Measurements from ENCODE around the gene CMAS.

The CMAS gene

DNA sequence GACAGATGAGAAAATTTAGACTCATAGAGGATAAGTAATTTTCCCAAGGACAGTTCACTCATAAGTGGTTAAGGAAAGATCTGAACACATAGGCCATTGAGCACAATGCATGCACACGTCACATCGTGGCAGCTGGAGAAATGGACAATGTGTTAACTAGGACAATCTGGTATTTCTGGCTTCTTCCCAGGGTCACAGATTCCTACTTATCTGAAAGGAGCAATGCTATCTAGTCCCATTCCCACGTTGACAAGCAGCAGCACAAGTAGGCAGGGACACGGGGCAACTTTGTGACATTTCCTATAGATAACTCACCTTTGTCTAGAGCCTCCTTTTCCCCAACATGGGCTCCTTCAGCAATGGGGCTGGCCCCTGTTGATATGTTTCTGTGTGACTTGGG, 6.7 kb upstream of the CMAS start:
- Histone ChIP-seq H3K9me3 (ENCODE audit: insufficient read depth, low read depth, low read length) (no peaks in the 10 kb centered on the region), H4K8ac (ENCODE audit: low read depth, low read length) (no peak overlapping the region), H3K79me1 (ENCODE audit: low read length) (no peaks in the 10 kb centered on the region), H4K91ac (ENCODE audit: low read depth, low read length) (no peak overlapping the region), H3K27me3 (ENCODE audit: insufficient read depth, low read length) (no peaks in the 10 kb centered on the region), H3K14ac (ENCODE audit: low read length) (no peak overlapping the region), H3K4me3 (ENCODE audit: low read depth, low read length) (no peak overlapping the region), H3K36me3 (ENCODE audit: control insufficient read depth in 1 of 2, insufficient read depth in 2 of 2, low read length in 2 of 2) (no peaks in the 10 kb centered on the region), H3K18ac (ENCODE audit: low read length) (no peak overlapping the region), H3K4me2 (ENCODE audit: low read length) (no peak overlapping the region), H3K23ac (ENCODE audit: low read length) (no peak overlapping the region), H2BK5ac (ENCODE audit: low read depth, low read length, poor library complexity) (no peak overlapping the region), H2BK120ac (ENCODE audit: insufficient read depth, low read length, poor library complexity) (no peak overlapping the region), H4K12ac (ENCODE audit: low read depth, low read length) (no peak overlapping the region), H3K79me2 (ENCODE audit: control insufficient read depth, insufficient read depth, low read length, poor library complexity) (no peaks in the 10 kb centered on the region), H2AFZ (ENCODE audit: insufficient read depth, low read length, poor library complexity) (no peak overlapping the region), H3K27ac (ENCODE audit: low read depth, low read length) (no peak overlapping the region), H2BK12ac (ENCODE audit: low read length) (no peak overlapping the region), H3K4me1 (ENCODE audit: control insufficient read depth in 1 of 2, insufficient read depth in 2 of 2, low read length in 2 of 2) (no peaks in the 10 kb centered on the region), H3K9ac (ENCODE audit: low read length) (no peak overlapping the region), H2AK5ac (ENCODE audit: low read length) (no peak overlapping the region), H3K4ac (ENCODE audit: low read depth, low read length) (no peak overlapping the region)
- WGBS (ENCODE audit: extremely low coverage, insufficient coverage, insufficient read length): no CpG with 5 or more reads among the region's 4 CpGs
- peak; percentile 51 to 87 for DNase-seq

DNA sequence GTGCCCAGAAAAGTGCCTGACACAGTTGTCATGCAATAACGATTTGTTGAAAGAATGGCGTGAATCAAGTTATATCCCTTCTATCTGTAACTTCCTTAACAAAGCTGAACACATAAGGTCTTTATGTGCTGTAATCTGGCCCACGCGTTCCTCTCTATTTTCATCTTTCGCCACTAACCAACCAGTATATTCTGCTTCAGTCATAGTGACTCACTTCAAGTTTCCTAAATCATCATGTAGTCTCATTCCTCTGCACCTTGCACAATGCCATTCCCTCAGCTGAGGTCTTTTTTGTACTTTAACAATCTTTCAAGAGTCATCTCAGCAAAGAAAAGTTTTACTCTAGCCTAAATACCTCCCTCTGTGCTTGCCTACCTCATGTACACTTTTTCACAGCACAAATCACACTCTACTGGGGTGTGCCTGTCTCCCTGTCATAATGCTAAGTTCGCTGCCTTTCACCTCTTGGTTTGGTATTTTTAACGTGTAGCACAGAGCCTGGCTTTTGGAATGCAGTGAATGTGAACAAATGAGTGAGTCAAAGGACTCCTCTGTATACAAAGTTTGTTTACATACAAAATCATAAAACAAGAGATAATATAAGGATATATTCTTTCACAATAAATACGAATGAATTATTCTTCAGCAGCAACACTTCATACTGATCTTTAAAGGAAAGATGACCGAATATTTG, 2.9 kb upstream of the CMAS start:
- no peaks in the 10 kb centered on the region for H3K4me1 ChIP-seq (ENCODE audit: control insufficient read depth in 1 of 2, insufficient read depth in 2 of 2, low read length in 2 of 2)
- H3K4me2 ChIP-seq (ENCODE audit: low read length): no peak overlapping the region
- no peak overlapping the region for H4K91ac ChIP-seq (ENCODE audit: low read depth, low read length)
- no peak overlapping the region for H2BK5ac ChIP-seq (ENCODE audit: low read depth, low read length, poor library complexity)
- no peak overlapping the region for H3K9ac ChIP-seq (ENCODE audit: low read length)
- no peak overlapping the region for H2BK12ac ChIP-seq (ENCODE audit: low read length)
- H4K8ac ChIP-seq (ENCODE audit: low read depth, low read length): no peak overlapping the region
- no peak overlapping the region for H3K23ac ChIP-seq (ENCODE audit: low read length)
- no peak overlapping the region for H3K4me3 ChIP-seq (ENCODE audit: low read depth, low read length)
- WGBS (ENCODE audit: extremely low coverage, insufficient coverage, insufficient read length): no CpG with 5 or more reads among the region's 9 CpGs
- peaks cover 6% of the 10 kb centered on the region for H3K79me1 ChIP-seq (ENCODE audit: low read length)
- no peaks in the 10 kb centered on the region for H3K27me3 ChIP-seq (ENCODE audit: insufficient read depth, low read length)
- peak overlapping the region; percentile 38 for H2BK120ac ChIP-seq (ENCODE audit: insufficient read depth, low read length, poor library complexity)
- H3K27ac ChIP-seq (ENCODE audit: low read depth, low read length): peak overlapping the region; percentile 39
- no peak overlapping the region for H3K14ac ChIP-seq (ENCODE audit: low read length)
- no peaks in the 10 kb centered on the region for H3K36me3 ChIP-seq (ENCODE audit: control insufficient read depth in 1 of 2, insufficient read depth in 2 of 2, low read length in 2 of 2)
- no peak overlapping the region for H3K4ac ChIP-seq (ENCODE audit: low read depth, low read length)
- no peak overlapping the region for H2AFZ ChIP-seq (ENCODE audit: insufficient read depth, low read length, poor library complexity)
- H3K18ac ChIP-seq (ENCODE audit: low read length): no peak overlapping the region
- DNase-seq: peak; percentile 84 to 89
- H3K79me2 ChIP-seq (ENCODE audit: control insufficient read depth, insufficient read depth, low read length, poor library complexity): peaks cover 7% of the 10 kb centered on the region
- no peak overlapping the region for H2AK5ac ChIP-seq (ENCODE audit: low read length)
- H4K12ac ChIP-seq (ENCODE audit: low read depth, low read length): no peak overlapping the region
- no peaks in the 10 kb centered on the region for H3K9me3 ChIP-seq (ENCODE audit: insufficient read depth, low read depth, low read length)

DNA sequence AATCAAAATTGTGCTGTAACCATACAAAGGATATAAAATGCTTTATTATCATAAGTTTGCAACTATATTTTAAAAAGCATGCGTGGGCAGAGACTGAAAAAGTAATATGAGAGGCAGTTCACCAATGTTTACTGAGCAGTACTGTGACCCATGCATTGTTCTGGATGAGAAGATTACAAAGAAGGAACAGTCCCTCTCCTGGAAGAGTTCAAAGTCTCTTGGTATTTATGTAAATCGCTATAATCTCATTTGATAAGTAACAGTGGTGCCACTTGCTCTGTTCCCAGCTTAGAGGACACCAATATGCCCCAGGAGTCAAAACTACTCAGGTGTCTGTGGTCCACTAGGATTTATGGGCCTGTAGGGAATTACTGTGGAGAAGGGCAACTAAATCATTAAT, 2.1 kb upstream of the CMAS start:
- H2BK5ac ChIP-seq (ENCODE audit: low read depth, low read length, poor library complexity): no peak overlapping the region
- no peaks in the 10 kb centered on the region for H3K4me1 ChIP-seq (ENCODE audit: control insufficient read depth in 1 of 2, insufficient read depth in 2 of 2, low read length in 2 of 2)
- H2BK120ac ChIP-seq (ENCODE audit: insufficient read depth, low read length, poor library complexity): no peak overlapping the region
- H4K8ac ChIP-seq (ENCODE audit: low read depth, low read length): no peak overlapping the region
- no peak overlapping the region for H3K18ac ChIP-seq (ENCODE audit: low read length)
- no CpG with 5 or more reads among the region's 2 CpGs for WGBS (ENCODE audit: extremely low coverage, insufficient coverage, insufficient read length)
- no peak overlapping the region for H3K27ac ChIP-seq (ENCODE audit: low read depth, low read length)
- H3K4me2 ChIP-seq (ENCODE audit: low read length): no peak overlapping the region
- H3K4ac ChIP-seq (ENCODE audit: low read depth, low read length): no peak overlapping the region
- no peak overlapping the region for H3K14ac ChIP-seq (ENCODE audit: low read length)
- no peak overlapping the region for H3K9ac ChIP-seq (ENCODE audit: low read length)
- H3K23ac ChIP-seq (ENCODE audit: low read length): no peak overlapping the region
- H3K79me2 ChIP-seq (ENCODE audit: control insufficient read depth, insufficient read depth, low read length, poor library complexity): peaks cover 7% of the 10 kb centered on the region
- no peaks in the 10 kb centered on the region for H3K9me3 ChIP-seq (ENCODE audit: insufficient read depth, low read depth, low read length)
- no peak overlapping the region for H2AK5ac ChIP-seq (ENCODE audit: low read length)
- no peak for DNase-seq
- H3K4me3 ChIP-seq (ENCODE audit: low read depth, low read length): no peak overlapping the region
- no peaks in the 10 kb centered on the region for H3K27me3 ChIP-seq (ENCODE audit: insufficient read depth, low read length)
- H3K79me1 ChIP-seq (ENCODE audit: low read length): peaks cover 6% of the 10 kb centered on the region
- no peak overlapping the region for H4K12ac ChIP-seq (ENCODE audit: low read depth, low read length)
- no peak overlapping the region for H2AFZ ChIP-seq (ENCODE audit: insufficient read depth, low read length, poor library complexity)
- H3K36me3 ChIP-seq (ENCODE audit: control insufficient read depth in 1 of 2, insufficient read depth in 2 of 2, low read length in 2 of 2): no peaks in the 10 kb centered on the region
- H4K91ac ChIP-seq (ENCODE audit: low read depth, low read length): no peak overlapping the region
- H2BK12ac ChIP-seq (ENCODE audit: low read length): no peak overlapping the region

DNA sequence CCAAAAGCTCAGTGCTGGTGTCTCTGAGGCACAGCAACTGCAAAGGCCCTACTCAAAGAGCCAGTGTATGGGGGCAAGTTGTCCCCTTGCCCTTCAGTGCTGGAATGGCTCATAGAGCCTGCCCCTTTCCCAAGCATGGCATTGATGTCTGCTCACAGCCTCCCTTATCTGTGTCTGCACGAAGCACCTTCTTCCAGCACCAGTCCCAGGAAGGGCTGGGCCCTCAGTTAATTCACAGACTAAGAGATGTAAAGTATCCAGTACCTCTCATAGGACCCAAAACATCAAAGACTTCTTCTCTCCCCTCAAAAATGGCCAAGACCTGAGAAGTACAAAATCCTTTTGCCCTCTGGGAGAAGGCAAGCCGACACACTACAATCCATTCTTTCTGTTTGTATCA, 1.6 kb upstream of the CMAS start:
- peaks cover 6% of the 10 kb centered on the region for H3K79me1 ChIP-seq (ENCODE audit: low read length)
- H3K14ac ChIP-seq (ENCODE audit: low read length): no peak overlapping the region
- H2AFZ ChIP-seq (ENCODE audit: insufficient read depth, low read length, poor library complexity): no peak overlapping the region
- no peak overlapping the region for H3K9ac ChIP-seq (ENCODE audit: low read length)
- H2BK5ac ChIP-seq (ENCODE audit: low read depth, low read length, poor library complexity): no peak overlapping the region
- no peak overlapping the region for H3K23ac ChIP-seq (ENCODE audit: low read length)
- H2BK12ac ChIP-seq (ENCODE audit: low read length): no peak overlapping the region
- no CpG with 5 or more reads among the region's 2 CpGs for WGBS (ENCODE audit: extremely low coverage, insufficient coverage, insufficient read length)
- H2AK5ac ChIP-seq (ENCODE audit: low read length): no peak overlapping the region
- H3K27me3 ChIP-seq (ENCODE audit: insufficient read depth, low read length): no peaks in the 10 kb centered on the region
- H3K4ac ChIP-seq (ENCODE audit: low read depth, low read length): no peak overlapping the region
- H3K36me3 ChIP-seq (ENCODE audit: control insufficient read depth in 1 of 2, insufficient read depth in 2 of 2, low read length in 2 of 2): peaks cover 0 to under 1% of the 10 kb centered on the region in 2 experiments
- H4K91ac ChIP-seq (ENCODE audit: low read depth, low read length): no peak overlapping the region
- no peak overlapping the region for H3K4me2 ChIP-seq (ENCODE audit: low read length)
- DNase-seq: no peak
- H3K4me3 ChIP-seq (ENCODE audit: low read depth, low read length): no peak overlapping the region
- H4K8ac ChIP-seq (ENCODE audit: low read depth, low read length): no peak overlapping the region
- H4K12ac ChIP-seq (ENCODE audit: low read depth, low read length): no peak overlapping the region
- H2BK120ac ChIP-seq (ENCODE audit: insufficient read depth, low read length, poor library complexity): no peak overlapping the region
- no peak overlapping the region for H3K18ac ChIP-seq (ENCODE audit: low read length)
- H3K4me1 ChIP-seq (ENCODE audit: control insufficient read depth in 1 of 2, insufficient read depth in 2 of 2, low read length in 2 of 2): no peaks in the 10 kb centered on the region
- H3K9me3 ChIP-seq (ENCODE audit: insufficient read depth, low read depth, low read length): no peaks in the 10 kb centered on the region
- H3K27ac ChIP-seq (ENCODE audit: low read depth, low read length): no peak overlapping the region
- H3K79me2 ChIP-seq (ENCODE audit: control insufficient read depth, insufficient read depth, low read length, poor library complexity): peaks cover 7% of the 10 kb centered on the region
